ENCODE data around the gene ARHGAP26.

Gene ARHGAP26

DNA sequence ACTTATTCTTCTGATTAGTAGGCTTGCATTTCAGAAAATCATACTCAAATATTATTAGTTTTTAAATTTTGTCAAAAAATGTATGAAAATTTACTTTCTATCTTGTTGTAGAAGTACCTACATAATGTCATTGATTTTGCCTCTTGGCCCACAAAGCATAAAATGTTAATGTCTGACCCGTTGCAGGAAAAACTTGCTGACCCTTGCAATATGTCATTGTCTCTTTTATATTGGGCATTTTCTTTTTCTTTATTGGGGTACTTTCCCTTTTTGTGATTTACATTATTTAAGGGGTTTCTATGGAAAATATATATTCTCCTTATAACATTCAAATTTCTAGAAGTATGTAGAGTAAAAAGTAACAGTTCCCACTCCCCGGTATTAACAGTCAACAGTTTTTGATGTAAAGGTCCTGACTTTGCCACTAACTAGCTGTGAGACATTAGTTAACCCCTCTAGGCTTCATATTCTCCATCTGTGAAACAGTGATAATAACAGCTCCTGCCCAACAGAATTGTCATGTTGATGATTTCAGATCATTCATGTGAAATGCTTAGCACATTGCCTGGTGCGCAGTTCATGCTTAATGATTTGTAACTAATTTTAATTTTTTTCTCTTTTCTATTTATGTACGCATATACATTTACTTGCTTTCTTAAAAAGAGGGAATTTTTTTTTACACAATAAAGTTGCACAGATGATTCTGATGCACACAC lies 243.2 kb downstream of the ARHGAP26 start:
- no peak for DNase-seq (ENCODE audit: low read depth in 2 of 2)

DNA sequence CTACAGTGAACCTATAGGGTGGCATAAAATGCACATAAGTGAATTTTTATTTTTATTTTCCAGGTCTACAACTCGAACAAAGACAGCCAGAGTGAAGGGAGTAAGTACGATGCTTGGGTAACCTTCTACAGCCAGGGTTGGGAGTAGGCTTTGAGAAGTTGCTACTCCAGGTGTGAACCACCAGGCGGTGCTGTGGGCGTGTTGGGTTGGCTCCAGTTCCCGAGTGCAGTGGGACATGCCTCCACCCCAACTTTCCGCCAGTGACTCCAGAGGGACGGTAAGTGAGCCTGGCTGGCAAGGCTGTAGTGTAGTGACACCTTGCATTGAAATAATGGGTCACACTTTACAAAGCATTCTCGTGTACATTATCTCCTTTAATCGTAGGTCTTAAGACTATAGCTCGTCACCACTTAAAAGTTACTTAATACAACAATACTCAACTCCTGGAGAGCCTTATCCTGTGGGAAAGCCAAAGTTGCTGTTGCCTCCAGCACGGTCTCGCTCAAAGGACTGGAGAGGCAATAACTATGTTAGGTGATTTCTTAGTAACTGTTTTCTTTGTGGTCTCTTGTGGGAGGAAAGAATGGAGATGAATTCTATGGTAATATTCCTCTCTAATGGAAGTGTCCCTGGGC lies 244.0 kb downstream of the ARHGAP26 start:
- no peak for DNase-seq (ENCODE audit: low read depth in 2 of 2)

DNA sequence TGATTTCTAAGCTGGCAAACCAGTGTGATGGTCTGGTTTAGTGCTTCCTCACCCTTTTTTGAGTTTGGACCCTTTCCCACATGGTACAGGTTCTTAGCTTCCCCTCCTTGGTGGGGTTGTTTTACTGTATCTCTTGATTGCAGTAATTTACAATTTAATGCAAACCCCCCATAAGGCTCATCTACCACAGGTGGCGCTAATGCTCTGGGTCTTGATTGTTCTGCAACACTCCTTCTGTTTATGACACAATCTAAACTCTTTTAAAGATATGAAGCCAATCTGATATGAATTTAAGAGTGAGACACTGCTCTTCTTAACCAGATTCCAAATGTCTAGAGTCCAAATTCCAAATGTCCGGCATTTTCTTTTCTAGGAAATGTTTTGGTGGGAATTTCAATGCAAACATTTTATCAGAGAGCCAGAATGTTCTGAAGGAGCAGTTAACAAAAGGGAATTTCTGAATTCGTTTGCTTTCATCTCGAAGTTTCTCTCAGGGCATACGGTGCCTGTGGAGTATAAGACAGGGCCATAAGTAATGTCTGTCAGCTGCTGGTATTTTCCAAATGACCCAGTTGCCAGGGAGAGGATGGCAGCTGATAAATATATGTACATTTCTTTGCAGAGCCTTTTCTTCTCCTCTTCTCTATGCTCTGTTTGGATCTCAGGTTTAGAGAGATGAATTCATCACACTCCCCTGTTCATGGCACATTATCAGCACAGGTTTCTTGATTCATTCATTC lies 246.8 kb downstream of the ARHGAP26 start:
- peak in 1 of 2 experiments; percentile 9 for DNase-seq (ENCODE audit: low read depth in 2 of 2)

DNA sequence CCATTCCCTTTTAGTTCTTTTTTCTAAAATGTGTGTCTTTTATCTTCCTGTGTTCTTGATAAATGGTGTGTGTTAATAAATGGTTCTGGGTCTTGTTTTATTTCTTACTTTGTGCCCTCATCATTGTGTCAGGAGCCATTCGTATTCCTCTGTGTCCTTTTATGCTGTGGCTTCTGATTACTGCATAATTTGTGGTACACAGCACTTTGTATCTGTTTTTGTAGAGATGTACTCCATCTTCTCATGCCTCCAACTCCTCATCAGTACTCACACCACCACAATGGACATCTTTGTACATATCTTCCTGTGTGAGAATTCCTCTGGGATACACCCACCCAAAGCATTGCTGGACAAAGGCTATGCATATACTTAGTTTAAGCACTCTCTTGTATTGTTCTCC lies 247.4 kb downstream of the ARHGAP26 start:
- no peak for DNase-seq (ENCODE audit: low read depth in 2 of 2)

DNA sequence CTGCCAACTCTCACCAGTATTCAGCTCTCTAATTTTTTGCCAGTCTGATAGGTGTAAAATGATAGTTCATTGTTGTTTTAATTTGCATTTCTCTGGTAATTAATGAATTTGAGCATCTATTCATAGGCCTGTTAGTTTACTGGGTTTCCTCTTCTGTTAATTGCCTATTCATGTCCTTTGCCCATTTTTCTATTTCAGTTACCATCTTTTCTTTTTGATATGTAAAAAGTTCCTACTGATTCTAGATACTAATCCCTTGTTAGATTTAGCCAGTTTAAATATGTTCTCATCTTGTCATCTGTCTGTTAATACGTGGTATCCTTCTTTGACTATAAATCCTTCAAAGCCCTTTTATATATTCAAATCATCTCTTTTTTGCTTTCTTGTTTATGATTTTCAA lies 247.8 kb downstream of the ARHGAP26 start:
- DNase-seq (ENCODE audit: low read depth in 2 of 2): no peak

DNA sequence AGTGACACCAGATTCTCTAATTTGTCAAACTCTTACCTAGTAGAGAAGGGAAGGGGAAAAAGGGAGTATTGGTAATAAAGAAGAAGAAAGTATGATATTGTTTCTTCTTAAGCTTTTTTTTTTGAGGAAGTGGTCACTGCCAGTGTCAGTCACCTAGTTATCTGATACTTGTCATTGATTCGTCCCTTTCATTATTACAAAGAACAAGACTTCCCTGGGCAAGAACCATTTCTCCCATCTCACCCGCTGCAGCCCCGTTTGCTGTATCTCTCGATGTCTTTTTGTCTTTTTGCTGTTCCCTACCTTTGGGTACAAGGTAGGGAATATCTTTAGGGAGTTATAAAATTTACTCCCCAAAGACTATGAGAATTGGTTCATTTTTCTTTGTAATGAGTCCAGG lies 249.0 kb downstream of the ARHGAP26 start:
- DNase-seq (ENCODE audit: low read depth in 2 of 2): no peak

DNA sequence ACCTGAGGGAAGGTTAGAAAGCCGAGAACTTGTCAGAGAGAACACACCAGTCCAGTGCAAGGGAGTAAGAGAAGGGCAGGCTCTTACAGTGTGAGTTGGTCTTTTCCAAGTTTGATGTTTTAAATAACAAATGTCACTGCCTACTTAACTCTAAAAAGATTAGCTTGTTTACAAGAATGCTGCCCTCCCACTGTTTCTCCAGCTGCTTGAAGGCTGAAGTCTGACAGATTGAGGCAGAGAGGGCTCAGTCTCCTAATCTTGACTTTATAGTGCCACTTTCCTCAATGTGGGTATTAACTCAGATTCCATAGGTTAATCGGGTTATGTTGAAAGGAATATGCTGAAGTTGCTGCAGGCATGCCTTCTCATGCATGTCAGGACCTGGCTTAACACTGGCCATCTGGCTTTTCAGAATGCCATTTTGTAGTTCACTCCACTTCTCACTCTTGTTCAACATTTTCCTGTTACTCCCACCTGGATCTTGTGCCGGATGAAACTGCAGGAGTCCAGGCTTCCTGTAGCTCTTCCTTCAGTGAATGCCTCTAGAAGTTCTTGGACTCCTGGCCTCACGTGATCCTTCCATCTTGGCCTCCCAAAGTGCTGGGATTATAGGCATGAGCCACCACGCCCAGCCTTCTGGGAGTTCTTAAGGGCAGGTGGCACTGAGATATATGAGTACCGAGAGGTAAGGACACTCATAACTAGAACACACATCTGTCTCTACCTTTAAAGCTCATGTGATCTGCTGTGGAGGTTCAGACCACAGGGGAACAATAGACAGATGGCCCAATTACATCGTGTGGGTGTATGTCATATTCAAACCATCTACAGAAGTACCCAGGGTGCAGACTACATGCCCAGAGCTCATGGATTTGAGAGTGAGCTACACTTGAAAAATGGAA lies 249.7 kb downstream of the ARHGAP26 start:
- no peak for DNase-seq (ENCODE audit: low read depth in 2 of 2)

DNA sequence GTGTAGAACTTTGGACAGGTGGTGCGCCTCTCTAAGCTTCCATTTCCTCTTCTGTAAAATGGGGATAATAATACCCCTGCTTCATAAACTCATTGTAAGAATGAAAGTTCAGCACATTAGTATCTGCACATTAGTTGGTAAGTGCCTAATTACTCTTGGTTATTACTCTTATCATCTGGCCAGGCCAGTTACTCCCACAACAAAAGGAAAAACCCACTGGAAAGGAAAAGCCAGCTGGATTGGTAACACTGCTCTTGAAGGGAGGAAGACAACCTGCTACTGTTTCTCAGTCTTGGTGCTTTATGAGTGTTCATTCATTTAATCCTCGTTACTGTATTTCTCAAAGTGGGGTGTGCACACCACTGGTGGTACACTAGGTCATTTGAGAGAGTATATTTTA lies 251.4 kb downstream of the ARHGAP26 start:
- no peak for DNase-seq (ENCODE audit: low read depth in 2 of 2)

DNA sequence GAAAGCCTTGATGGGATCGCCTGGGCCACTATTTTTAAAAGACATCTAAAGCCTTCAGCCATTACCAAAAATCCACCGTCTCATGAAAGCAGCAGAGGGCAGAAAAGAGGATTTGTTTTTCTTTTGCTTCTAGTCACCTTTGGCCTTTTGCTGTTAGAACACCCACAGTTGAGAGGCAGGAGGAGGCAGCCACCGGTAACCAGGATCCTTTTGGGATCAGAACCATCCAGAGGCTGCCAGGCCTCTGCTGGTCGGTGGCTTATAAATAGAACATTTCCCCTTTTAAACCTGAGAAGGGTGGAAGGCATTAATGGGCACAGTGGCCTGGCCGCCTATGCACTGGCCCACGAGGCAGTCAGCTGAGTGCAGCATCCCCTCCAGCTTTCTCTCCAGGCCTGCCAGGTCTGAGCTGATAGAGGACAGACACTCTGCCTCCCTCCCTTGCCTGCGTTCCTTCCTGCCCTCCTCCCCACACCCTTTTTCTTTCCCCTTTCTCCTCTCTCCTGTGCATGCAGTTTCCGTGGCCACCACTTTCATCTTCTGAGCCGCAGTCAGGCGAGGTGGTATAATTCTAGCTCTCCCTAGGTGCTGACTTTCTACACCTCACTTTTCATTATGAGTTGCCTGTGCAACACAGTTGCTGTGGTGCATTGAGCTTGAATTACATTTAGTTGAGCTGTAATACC lies 253.4 kb downstream of the ARHGAP26 start:
- no peak for DNase-seq (ENCODE audit: low read depth in 2 of 2)

DNA sequence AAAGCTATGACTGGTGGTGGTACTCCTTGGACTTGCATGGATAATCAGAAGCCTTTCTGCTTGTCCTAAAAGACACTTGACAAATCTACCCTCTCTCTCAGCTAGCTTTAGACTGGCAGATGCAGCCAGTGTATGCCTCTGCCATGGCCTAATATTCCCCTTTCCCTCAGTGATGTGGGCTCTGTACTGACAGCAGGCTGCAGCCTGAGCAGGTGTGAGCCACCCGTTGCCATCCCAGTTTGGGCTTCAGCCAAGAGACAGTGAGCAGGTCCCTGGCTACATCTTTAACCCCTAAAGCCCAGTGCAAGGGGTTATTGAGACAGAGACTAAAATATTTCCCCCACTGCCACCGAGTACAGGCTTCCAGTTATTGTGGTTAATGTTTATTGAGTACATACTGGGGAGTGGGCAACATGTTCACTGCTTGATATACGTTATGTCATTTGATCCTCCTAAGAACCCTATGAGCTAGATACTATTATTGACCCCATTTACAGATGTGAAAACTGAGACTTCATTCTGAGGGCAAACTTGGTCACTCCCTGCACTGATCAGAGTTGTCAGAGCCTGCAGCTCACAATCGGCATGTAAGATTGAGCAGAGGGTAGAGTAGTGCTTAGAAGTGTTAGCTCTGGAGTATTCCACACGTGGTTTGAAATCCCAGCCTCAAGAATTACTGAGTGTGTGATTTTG lies 254.2 kb downstream of the ARHGAP26 start:
- DNase-seq (ENCODE audit: low read depth in 2 of 2): no peak

DNA sequence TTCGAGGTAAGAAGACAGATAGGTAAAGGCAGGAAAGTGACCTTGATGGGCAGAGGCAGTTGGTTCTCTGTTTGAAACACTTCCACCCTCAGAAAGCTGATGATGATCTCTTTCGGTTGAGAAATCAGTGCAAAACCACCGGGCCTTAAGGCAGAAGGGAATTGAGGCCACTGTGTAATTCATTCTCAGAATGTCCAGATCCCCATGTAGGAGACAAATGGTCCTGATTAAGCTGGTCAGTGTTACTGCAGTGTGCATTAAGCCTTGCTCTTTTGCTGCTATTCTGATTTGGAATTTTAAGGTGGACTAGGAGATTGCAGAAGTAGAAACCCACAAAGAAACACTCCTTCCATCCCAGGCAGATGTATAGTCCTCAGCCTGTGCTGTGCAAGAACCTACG lies 255.2 kb downstream of the ARHGAP26 start:
- no peak for DNase-seq (ENCODE audit: low read depth in 2 of 2)

DNA sequence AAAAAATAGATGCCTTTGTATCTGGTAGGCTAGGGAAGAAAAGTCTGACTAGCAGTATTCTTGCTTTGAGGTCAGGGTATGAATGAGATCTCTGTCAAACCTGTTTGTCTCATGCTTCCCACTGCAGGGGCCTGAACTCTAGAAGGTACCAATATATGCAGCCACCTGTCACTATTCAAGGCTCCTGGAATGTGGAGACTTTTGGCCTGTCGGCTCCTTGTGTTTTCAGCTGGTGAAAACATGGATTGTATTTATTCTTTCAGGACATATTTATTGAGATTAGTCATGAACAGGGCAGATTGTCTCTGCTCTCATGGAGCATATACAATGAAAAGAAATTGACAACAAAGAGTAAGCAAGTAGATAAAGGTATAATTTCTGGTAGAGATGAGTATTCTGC lies 255.8 kb downstream of the ARHGAP26 start:
- no peak for DNase-seq (ENCODE audit: low read depth in 2 of 2)

DNA sequence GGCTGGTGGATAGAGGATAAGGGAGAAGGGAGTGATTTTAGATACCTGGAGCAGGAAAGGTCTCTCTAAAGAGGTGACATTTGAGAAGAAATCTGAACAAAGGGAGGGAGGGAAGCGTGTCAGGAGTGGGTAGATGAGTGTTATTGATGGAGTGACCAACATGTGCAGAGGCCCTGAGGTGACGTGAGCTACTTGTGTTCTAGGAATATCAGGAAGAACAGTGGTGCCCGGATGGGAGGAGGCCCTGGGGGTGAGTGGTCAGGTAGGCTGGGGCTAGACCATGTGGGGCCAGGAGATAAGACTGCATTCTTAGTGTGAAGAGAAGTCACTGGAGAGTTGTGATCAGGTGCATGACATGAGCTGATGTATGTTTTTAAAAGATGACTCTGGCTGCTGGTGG lies 256.2 kb downstream of the ARHGAP26 start:
- DNase-seq (ENCODE audit: low read depth in 2 of 2): no peak

DNA sequence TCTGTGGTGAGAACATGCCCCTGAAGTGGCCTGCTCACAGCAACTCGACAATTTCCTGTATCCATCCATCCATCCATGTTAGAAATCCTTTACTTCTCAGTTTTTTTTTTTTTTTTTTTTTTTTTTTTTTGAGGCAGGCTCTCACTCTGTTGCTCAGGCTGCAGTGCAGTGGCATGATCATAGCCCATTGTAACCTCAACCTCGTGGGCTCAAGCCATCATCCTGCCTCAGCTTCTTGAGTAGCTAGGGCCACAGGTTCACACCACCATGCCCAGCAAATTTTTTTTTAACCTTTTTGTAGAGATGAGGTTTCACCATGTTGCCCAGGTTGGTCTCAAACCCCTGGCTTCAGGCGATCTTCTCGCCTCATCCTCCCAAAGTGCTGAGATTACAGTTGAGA lies 259.1 kb downstream of the ARHGAP26 start:
- no peak for DNase-seq (ENCODE audit: low read depth in 2 of 2)

DNA sequence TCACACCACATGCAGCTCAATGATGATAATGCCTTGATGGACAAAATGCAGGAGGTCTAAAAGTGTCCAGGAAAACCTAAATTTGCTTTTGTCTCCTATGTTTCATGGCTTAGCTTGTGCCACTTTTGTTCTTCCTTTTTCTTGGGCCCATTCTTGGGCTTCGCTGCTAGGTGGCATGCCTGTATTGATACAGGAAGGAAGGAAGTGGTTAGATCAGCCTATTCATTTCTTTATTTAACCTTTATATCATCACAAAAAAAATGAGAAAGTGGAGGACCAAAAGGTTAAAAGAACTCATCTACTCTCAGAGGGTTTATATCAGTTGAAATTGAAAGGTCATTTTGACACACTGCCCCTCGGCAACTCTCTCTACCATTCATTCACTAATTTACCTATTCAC lies 260.2 kb downstream of the ARHGAP26 start:
- no peak for DNase-seq (ENCODE audit: low read depth in 2 of 2)

DNA sequence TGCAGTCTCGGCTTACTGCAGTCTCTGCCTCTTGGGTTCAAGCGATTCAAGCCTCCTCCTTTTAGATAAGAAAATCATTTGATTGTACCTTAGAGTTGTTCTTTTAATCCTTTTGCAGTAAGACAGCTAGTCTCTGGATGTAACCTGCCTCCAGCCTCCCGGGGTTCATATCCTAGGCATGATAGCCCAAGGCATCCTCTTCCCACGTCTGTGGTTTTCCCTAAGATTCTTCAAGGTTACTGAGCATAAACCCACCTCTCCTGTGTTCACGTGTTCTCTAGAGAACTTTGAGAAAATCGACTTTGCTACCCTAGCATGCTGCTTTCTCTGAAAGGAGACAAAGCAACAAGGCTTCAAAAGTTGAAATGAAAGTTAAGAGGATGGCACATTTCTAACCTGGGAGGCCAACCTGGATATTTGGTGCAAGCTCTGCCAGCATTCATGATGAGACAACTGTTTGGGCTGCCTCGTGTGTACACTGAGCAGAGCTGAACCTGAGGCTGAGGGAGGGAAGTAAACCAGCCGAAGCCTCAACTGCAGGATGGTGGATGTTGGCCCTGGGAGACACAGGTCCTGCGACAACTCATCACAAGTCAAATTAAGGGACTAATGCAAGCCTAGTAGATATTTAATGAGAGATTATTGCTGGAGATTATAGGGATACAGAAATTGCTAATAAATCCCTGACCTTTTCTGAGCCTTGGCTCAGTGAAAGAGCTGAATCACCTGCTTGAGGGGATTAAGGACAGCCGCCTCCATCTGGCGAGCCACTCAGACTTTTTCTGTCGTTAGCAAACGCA lies 261.8 kb downstream of the ARHGAP26 start:
- DNase-seq (ENCODE audit: low read depth in 2 of 2): no peak

DNA sequence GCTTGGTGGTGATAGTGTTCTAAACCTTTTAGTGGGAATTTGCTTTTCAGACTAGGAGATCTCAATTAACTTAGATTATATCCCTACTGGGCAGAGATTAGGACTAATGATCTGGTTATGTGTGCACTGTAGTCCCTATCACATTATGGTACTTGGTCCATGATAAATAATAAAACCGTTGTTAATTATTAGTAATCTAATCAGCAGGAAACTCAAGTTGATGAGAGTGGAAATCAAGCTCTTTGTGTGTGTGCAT lies 262.3 kb downstream of the ARHGAP26 start:
- DNase-seq (ENCODE audit: low read depth in 2 of 2): no peak

DNA sequence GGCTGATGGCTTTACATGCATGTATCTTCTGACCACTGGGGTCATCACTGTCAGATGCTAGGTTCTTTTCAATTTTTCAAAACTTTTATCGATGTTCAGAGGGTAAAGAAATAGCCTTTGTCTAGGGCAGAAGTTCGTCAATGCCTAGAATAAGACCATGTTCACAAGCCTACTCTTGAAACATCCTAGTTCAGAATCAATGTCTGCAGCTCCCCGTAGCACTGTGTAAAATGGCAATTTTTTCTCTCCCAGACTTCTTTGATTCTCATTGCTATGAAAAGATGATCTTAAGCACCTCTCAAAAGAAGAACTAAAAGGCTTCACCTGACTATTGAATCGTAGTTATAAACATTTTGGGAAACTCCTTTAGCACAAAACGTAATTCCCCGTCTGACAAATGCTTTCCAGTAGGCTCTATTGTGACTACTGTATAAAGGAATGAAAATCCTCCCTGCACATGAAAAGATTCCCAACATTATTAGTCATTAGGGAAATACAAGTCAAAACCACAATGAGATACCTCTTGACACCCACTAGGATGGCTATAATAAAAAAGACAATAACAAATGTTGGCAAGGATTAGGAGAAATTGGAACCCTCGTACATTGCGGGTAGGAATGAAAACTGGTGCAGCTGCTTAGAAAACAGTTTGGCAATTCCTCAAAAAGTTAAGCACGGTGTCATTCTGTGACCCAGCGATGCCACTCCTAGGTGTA lies 263.5 kb downstream of the ARHGAP26 start:
- DNase-seq (ENCODE audit: low read depth in 2 of 2): peak; percentile 80 to 83

DNA sequence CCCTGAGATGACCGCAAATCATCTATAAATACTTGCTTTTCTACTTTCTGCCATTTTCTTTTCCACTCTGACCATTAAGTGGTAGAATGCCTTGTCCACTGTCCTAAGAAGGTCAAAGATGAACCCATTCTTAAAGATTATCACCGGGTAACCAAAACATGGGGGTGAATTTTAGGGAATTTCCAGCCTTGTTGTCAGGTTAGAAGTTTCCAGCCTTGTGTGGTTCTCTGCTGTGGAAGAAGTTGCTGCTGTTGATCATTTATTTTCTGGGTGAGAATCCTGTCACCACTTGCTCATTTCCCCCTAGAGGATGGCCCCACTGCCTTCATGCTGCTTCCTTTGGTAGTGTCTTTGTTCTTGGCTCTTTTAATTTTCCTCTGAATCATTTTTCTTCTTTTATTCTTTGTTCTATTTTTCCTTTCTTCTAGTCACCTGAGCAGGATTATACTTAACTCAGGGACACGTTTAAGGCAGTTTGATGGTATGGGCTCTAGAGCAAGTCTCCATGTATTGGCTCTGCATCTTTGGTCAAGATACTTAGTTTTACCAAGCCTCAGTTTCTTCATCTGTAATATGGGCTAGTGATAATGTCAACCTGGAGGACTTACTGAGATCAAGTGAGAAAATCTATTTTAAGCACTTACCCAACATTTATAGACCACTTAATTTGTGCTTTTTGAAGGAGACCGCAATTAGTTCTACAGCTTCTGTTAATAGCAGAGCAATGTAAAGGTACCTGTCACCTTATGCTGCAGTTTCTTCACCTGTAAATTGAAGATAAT lies 266.2 kb downstream of the ARHGAP26 start:
- DNase-seq (ENCODE audit: low read depth in 2 of 2): no peak

Measured in fibroblast of skin of left biceps (primary cell).